Measurements from ENCODE around the gene TMED10.

TMED10 gene

DNA sequence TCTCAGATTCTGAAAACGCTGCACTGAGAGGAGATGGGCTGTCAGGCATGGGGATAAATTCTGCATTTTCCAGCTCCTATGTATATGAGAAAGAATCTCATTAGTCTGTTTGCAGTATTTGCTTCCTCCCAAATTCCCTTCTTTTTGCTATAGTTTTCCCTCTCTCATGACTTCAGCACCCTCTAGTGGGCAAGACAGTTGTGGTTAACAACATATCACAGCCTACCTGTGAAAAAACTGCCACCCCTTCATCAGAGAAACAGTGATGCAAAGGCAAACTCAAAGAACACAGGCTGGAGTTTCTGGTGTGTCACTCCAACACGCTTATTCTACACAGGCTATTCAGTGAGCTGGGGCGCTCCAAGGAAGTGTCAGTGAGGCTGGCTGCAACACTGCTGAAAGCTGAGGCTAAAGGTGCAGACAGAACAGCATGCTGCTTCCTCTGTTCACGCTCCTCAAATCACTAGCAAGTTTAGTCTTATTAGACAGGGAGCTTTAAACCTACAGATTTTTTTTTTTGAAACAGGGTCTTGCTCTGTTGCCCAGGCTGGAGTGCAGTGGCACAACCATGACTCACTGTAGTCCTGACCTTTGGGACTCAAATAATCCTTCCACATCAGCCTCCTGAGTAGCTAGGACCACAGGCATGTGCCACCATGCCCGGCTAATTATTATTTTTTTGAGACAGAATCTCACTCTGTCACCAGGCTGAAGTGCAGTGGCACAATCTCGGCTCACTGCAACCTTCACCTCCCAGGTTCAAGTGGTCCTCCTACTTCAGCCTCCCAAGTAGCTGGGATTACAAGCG lies 87.6 kb downstream of the TMED10 start:
- DNase-seq = peak in 17 of 51 donors; percentile 2 to 60 (median 16)

DNA sequence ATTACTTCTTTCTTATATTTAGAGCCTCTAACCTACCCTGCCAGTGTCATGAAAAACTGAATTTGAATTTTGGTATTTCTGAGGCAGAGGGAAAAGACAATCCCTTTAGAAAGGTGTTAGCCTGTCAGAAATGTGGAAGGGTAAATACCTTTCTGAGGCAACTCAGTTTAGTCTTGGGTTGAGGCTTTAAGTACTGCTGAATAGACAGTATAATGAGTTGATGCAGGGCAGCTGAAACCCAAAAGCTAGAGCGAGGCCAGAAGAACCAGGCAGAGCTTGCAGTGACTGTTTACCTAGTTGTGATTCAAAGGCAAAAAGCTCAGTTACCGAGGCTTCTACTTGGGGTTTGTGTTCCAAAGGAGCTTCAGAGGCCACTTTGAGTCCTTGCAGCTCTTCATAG lies 88.3 kb downstream of the TMED10 start:
- DNase-seq = no peak

DNA sequence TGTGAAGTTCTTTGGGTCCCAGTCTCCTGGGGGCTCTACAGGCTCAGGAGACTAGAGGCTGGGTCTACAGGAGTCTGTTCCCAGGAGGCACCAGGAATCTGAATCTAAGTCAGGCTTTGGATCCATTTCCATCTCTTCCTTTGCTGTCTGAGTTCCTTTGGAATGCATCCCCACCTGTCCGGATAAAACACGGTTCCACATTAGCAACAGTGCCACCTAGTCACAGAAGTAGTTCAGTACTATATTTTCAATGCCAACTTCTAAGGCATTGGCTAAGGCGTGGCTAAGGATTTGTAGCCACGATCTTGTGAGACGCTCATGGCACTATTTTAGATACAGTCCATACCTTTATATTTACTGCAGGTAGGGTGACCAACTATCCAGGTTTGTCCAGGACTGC lies 91.9 kb downstream of the TMED10 start:
- no peak for DNase-seq

DNA sequence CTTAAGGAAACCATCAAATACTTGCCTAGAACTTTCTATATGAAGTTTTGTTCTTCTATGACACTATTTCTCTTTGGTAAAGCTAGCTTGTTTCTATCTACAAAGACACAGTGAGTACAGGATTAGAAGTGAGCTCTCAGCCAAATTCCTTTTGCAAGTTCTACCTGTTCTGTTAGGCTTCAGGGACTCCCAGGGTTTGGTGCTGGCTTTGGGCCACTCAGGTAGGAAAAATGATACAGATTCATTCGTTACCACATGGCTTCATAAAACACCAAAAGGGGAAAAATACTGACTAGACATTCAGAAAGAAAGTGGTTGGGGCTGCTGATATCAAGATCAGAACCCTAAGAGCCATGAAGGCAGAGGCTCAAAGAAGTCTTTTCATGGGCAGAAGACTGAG lies 93.1 kb downstream of the TMED10 start:
- DNase-seq = no peak

DNA sequence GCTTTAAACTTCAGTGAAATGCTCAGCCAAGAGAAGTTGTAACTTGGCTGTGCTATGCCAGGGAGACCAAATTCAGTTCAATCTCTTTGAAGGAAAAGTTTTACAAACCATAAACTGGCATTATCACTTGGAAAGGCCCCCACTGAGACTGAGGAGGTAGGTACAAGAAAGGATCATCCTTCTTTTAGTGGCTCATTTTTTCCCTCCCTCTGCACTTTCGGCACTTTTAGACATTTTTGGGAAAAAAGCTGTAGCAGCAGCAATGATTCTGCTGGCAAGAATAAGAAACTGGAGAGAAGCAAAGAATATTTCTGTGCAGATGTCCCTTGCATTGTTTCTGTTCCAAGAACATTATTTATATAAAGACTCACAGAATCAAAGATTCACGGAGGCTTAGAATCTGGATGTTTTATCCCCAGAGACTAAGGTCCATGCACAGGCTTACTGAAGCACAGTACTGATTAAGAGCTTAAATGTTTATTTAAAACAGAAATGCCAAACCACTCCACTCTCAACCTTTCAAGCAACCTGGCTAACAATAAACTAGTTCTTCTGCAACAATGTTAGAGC lies 94.7 kb downstream of the TMED10 start:
- no peak for DNase-seq
